GM12872 (cell line): ENCODE measurements around the gene ATXN10.

Source experiments
- TF ChIP-seq, protein P1 (sequence below): IDR thresholded peaks from 3 replicates; pipeline ENCODE4 v1.5.1; 2011; ENCODE audit warnings: low read depth, mild to moderate bottlenecking, low read length, moderate library complexity; ENCODE audit not compliant: insufficient read depth

The ATXN10 gene

GRCh38 chr22:45867118-45867905, 195.7 kb downstream of the ATXN10 start:
- TF ChIP-seq, protein P1, sequence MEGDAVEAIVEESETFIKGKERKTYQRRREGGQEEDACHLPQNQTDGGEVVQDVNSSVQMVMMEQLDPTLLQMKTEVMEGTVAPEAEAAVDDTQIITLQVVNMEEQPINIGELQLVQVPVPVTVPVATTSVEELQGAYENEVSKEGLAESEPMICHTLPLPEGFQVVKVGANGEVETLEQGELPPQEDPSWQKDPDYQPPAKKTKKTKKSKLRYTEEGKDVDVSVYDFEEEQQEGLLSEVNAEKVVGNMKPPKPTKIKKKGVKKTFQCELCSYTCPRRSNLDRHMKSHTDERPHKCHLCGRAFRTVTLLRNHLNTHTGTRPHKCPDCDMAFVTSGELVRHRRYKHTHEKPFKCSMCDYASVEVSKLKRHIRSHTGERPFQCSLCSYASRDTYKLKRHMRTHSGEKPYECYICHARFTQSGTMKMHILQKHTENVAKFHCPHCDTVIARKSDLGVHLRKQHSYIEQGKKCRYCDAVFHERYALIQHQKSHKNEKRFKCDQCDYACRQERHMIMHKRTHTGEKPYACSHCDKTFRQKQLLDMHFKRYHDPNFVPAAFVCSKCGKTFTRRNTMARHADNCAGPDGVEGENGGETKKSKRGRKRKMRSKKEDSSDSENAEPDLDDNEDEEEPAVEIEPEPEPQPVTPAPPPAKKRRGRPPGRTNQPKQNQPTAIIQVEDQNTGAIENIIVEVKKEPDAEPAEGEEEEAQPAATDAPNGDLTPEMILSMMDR, result no peak

- TF ChIP-seq, protein P1, result no peak
Measured at GRCh38 chr22:45867906-45868555, 196.4 kb downstream of the ATXN10 start.

GRCh38 chr22:45868571-45869339, 197.1 kb downstream of the ATXN10 start:
- TF ChIP-seq, protein P1, result no peak

DNA sequence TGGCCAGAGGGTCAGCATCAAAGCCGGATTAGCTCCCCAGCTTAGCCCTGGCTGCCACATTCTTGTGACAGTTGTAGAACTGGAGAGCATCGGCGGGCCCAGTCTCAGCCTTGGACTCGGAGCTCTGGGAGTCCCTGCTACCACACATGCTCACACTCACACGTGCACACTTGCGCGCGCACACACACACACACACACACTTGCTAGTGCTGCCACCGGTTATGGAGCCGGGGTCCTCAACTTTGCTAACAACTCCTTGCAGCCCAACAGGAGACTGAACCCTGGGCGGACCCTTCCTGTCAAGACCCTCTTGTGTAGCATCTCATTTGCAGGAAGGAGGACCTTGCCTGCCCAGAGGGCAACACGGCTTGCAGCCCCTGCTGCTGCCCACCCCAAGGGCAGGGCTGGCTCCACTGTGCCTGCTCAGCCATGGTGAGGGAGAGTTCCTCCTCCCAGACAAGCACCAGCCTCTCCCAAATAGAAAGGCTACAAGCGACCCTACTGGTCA, 197.8 kb downstream of the ATXN10 start:
- TF ChIP-seq, protein P1, result no peak

GRCh38 chr22:45870011-45870410, 198.4 kb downstream of the ATXN10 start:
- TF ChIP-seq, protein P1, result no peak

- TF ChIP-seq, protein P1, result no peak
Measured at GRCh38 chr22:45871721-45872120, 200.1 kb downstream of the ATXN10 start.

GRCh38 chr22:45872659-45873263, 201.1 kb downstream of the ATXN10 start:
- TF ChIP-seq, protein P1, result no peak
